A673 (cell line): ENCODE measurements around the gene MCM9. TPM values are rescaled to one million over a fixed set of nuclear protein-coding genes. Genes with fewer than 3 reads are reported as not detected.

ENCODE experiments used
- BruUV-seq: library from RNA; stranded (reverse); fragments of 400-500 nt; replicated peaks from 2 replicates; lab custom pipeline; 2021; lab: Mats Ljungman, UMichigan
- CTCF ChIA-PET: fragments of 300-600 bp; sonication (Branson Sonifier 250); formaldehyde crosslinking; loops from one replicate; lab custom pipeline; 2022; ENCODE audit warnings: antibody characterized with exemption; lab: Charles Lee
- POLR2A ChIA-PET: fragments of 300-600 bp; sonication (Branson Sonifier 250); formaldehyde crosslinking; loops from one replicate; lab custom pipeline; 2022; ENCODE audit warnings: antibody characterized with exemption; ENCODE audit not compliant: low non-redundant PET; lab: Charles Lee
- DNase-seq: peaks from one replicate; pipeline ENCODE4 v3.0.0-alpha.2; 2015; ENCODE audit warnings: low spot score
- H3K27ac ChIP-seq: fragments of 200-600 bp; sonication (generic); 2 replicates; pipeline ENCODE4 v1.5.1; 2016; ENCODE audit warnings: mixed run types, low read depth, mild to moderate bottlenecking, mixed read lengths, antibody characterized with exemption, low read length; ENCODE audit not compliant: poor library complexity, severe bottlenecking
- H3K27me3 ChIP-seq: fragments of 200-600 bp; sonication (generic); replicated peaks from 2 replicates; pipeline ENCODE4 v1.6.1; 2017; ENCODE audit warnings: mixed run types, low read depth, mild to moderate bottlenecking, mixed read lengths, antibody characterized with exemption, low read length; ENCODE audit not compliant: insufficient read depth, poor library complexity
- H3K36me3 ChIP-seq: fragments of 200-600 bp; sonication (generic); 2 replicates; pipeline ENCODE4 v1.6.1; 2016; ENCODE audit warnings: mixed run types, mild to moderate bottlenecking, mixed read lengths, antibody characterized with exemption, low read length; ENCODE audit not compliant: insufficient read depth, poor library complexity, severe bottlenecking
- H3K4me1 ChIP-seq: fragments of 200-600 bp; sonication (generic); 2 replicates; pipeline ENCODE4 v1.6.1; 2017; ENCODE audit warnings: mixed run types, mild to moderate bottlenecking, mixed read lengths, antibody characterized with exemption, low read length; ENCODE audit not compliant: insufficient read depth, poor library complexity, severe bottlenecking
- H3K4me3 ChIP-seq: fragments of 200-600 bp; sonication (generic); 2 replicates; pipeline ENCODE4 v1.5.1; 2016; ENCODE audit warnings: low read depth, mixed run types, mild to moderate bottlenecking, mixed read lengths, low read length; ENCODE audit not compliant: poor library complexity, severe bottlenecking
- H3K9me3 ChIP-seq: fragments of 200-600 bp; sonication (generic); 2 replicates; pipeline ENCODE4 v1.6.1; 2016; ENCODE audit warnings: mixed run types, low read depth, mild to moderate bottlenecking, mixed read lengths, antibody characterized with exemption, low read length; ENCODE audit not compliant: poor library complexity, severe bottlenecking
- EZH2 ChIP-seq: fragments of 200-600 bp; sonication (generic); IDR thresholded peaks from 2 replicates; pipeline ENCODE4 v1.6.1; 2017; ENCODE audit warnings: borderline replicate concordance, low read depth, mild to moderate bottlenecking, mixed read lengths, antibody characterized with exemption, low read length; ENCODE audit not compliant: poor library complexity, severe bottlenecking
- intact Hi-C: fragments of 100-400 bp; cut with micrococcal nuclease; formaldehyde crosslinking; loops from one replicate; pipeline ENCODE4 v1.10.0; 2022; ENCODE audit not compliant: unreplicated experiment
- total RNA-seq: library from RNA; stranded (reverse); gene quantifications from 2 replicates; pipeline ENCODE4 v1.2.3, GENCODE V29; 2021
- TF ChIP-seq, protein P1 (sequence below): fragments of 300-800, 200-600 bp; sonication (generic); conservative IDR thresholded peaks from 2 replicates; pipeline ENCODE4 v1.5.1; 2017; ENCODE audit warnings: low read depth, mild to moderate bottlenecking, antibody characterized with exemption, low read length, moderate library complexity, mixed read lengths

Gene MCM9
- total RNA-seq, 1 experiment from 2014 or later, result 16.9 TPM

DNA sequence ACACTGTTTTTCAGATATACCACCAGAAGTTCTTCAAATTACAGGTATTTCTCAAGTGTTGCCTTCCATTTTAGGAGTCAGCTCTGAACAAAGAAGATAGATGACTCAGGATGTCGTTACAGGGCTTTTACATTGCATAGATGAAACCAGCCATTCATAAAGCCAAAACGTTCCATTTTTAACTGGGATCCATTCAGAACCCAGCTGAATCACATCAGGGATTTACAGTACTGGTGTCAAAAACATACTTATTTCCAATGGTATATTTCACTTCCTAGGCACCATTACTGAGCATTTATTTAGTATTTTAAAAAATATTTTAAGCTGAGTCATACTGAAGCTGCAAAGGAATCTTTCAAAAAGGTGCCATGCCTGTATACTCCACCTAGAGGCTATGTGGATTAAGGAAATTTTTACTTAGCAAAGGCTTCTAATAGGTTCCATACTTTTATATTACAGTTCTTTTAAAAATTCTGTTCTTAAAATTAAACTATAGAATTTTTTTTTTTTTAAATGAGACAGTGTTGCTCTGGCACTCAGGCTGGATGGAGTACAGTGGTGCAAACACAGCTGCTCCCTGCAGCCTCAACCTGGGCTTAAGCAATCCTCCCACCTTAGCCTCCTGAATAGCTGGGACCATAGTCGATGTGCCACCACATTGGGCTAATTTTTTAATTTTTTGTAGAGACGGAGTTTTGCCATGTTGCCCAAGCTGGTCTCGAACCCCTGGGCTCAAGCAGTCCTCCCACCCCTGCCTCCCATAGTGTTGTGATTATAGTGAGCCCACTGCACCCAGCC, 38.4 kb downstream of the MCM9 start:
- peak overlapping the region; percentile 81 for H3K4me3 ChIP-seq
- DNase-seq, result peak; percentile 69
- intact Hi-C loops, result no loop called here
- no peak for TF ChIP-seq EZH2
- TF ChIP-seq, protein P1, sequence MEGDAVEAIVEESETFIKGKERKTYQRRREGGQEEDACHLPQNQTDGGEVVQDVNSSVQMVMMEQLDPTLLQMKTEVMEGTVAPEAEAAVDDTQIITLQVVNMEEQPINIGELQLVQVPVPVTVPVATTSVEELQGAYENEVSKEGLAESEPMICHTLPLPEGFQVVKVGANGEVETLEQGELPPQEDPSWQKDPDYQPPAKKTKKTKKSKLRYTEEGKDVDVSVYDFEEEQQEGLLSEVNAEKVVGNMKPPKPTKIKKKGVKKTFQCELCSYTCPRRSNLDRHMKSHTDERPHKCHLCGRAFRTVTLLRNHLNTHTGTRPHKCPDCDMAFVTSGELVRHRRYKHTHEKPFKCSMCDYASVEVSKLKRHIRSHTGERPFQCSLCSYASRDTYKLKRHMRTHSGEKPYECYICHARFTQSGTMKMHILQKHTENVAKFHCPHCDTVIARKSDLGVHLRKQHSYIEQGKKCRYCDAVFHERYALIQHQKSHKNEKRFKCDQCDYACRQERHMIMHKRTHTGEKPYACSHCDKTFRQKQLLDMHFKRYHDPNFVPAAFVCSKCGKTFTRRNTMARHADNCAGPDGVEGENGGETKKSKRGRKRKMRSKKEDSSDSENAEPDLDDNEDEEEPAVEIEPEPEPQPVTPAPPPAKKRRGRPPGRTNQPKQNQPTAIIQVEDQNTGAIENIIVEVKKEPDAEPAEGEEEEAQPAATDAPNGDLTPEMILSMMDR, result peak; percentile 62
- no peaks in the 10 kb centered on the region for H3K27me3 ChIP-seq
- BruUV-seq, result no TSS peak
- peaks cover 24% of the 10 kb centered on the region for H3K4me1 ChIP-seq
- H3K9me3 ChIP-seq, result no peaks in the 10 kb centered on the region
- CTCF ChIA-PET, result interaction anchor here (0.7 kb wide), 1 partner anchor 57 kb away, joined by 3 read pairs; no protein-coding TSS in a partner anchor
- POLR2A ChIA-PET, result interaction anchor here (0.9 kb wide), 1 partner anchor 32 kb away, joined by 3 read pairs; no protein-coding TSS in a partner anchor
- peak overlapping the region; percentile 79 for H3K27ac ChIP-seq
- peaks cover 16% of the 10 kb centered on the region for H3K36me3 ChIP-seq

DNA sequence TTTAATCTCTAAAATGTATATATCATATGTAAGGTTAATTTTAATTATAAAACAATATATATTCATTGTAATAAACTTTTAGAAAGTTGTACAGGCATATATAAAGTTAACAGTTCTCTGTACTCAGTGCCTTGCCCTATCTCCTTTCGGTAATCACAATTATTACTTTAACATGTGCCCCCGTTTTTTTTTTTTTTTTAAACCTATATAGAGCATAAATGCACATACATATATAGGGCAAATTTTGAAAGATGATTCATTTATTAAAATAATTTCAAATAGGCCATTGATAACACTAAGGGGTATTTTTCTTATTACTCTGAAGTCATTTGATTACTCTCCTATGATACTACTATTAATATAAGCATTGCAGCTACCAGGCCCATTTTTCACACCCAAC, 39.1 kb downstream of the MCM9 start:
- POLR2A ChIA-PET, result no interaction called here
- Histone ChIP-seq H3K4me3 (peak overlapping the region; percentile 81), H3K27me3 (no peaks in the 10 kb centered on the region), H3K36me3 (peaks cover 10% of the 10 kb centered on the region), H3K4me1 (peaks cover 24% of the 10 kb centered on the region), H3K27ac (peak overlapping the region; percentile 79), H3K9me3 (no peaks in the 10 kb centered on the region)
- CTCF ChIA-PET, result no interaction called here
- TF ChIP-seq, protein P1, result no peak
- no peak for TF ChIP-seq EZH2
- TSS peak; percentile 11 for BruUV-seq
- intact Hi-C loops, result no loop called here
- no peak for DNase-seq

DNA sequence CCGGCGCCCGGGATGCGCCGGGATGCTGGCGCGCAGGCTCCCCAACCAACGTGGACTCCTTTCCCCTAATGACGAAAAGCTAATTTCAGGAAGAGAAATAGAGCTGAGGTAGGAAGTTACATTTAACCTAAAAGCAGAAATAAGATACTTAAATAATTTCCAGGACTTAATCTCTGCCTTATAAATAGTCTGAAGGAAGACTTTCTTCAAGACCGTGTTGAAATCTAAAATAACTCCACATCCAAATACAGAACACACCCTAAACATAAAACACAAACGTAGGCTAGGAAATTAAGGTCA, 39.7 kb downstream of the MCM9 start:
- no peak for TF ChIP-seq EZH2
- no peak for DNase-seq
- H3K9me3 ChIP-seq, result no peaks in the 10 kb centered on the region
- H3K4me3 ChIP-seq, result peak overlapping the region; percentile 81
- CTCF ChIA-PET, result no interaction called here
- H3K27ac ChIP-seq, result peak overlapping the region; percentile 95
- intact Hi-C loops, result no loop called here
- H3K36me3 ChIP-seq, result peaks cover 8% of the 10 kb centered on the region
- BruUV-seq, result no TSS peak
- H3K27me3 ChIP-seq, result no peaks in the 10 kb centered on the region
- POLR2A ChIA-PET, result no interaction called here
- peaks cover 22% of the 10 kb centered on the region for H3K4me1 ChIP-seq
